ENCODE measurements around the gene CYP27B1.

The CYP27B1 gene

DNA sequence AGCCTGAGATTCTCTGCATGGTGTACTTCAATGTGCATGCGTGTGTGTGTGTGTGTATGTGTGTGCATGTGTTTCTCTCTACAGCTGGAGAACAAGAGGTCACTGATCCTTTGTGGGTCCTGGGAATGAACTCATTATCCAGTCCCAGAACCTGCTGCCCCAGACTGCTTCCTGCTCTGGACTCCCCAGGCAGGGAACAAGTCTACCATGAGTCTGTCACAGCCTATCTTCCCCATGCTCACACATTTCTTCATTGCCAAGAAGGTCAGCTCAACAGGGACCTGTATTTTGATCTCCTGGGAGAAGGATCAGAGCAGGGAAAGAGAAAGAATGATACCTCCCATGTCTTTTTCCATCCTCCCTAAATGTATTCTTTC is 25.5 kb downstream of the CYP27B1 start:
- H3F3A ChIP-seq (ENCODE audit: insufficient read depth, low read length): no peaks in the 10 kb centered on the region; the same call in 1 of the 2 replicates
- H3K36me3 ChIP-seq (ENCODE audit: insufficient read depth, low read length): peaks cover 4% of the 10 kb centered on the region; the same call in 1 of the 2 replicates
- H3K4me1 ChIP-seq (ENCODE audit: insufficient read depth, low read length, severe bottlenecking): peaks cover 57% of the 10 kb centered on the region
- H3K4me3 ChIP-seq (ENCODE audit: low read depth, low read length, poor library complexity, severe bottlenecking): peak overlapping the region; percentile 74
- peak overlapping the region; percentile 56 for H3K27ac ChIP-seq (ENCODE audit: low read depth, low read length, poor library complexity, severe bottlenecking)
- H4K20me1 ChIP-seq (ENCODE audit: insufficient read depth, low read length): no peaks in the 10 kb centered on the region
- TF ChIP-seq EZH2 (IDR thresholded peaks at IDR 0.05; ENCODE audit: borderline replicate concordance, low read length): no peak
- TF ChIP-seq, protein P1, sequence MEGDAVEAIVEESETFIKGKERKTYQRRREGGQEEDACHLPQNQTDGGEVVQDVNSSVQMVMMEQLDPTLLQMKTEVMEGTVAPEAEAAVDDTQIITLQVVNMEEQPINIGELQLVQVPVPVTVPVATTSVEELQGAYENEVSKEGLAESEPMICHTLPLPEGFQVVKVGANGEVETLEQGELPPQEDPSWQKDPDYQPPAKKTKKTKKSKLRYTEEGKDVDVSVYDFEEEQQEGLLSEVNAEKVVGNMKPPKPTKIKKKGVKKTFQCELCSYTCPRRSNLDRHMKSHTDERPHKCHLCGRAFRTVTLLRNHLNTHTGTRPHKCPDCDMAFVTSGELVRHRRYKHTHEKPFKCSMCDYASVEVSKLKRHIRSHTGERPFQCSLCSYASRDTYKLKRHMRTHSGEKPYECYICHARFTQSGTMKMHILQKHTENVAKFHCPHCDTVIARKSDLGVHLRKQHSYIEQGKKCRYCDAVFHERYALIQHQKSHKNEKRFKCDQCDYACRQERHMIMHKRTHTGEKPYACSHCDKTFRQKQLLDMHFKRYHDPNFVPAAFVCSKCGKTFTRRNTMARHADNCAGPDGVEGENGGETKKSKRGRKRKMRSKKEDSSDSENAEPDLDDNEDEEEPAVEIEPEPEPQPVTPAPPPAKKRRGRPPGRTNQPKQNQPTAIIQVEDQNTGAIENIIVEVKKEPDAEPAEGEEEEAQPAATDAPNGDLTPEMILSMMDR (IDR thresholded peaks at IDR 0.05; ENCODE audit: low read length): no peak
- H3K79me2 ChIP-seq (ENCODE audit: insufficient read depth, low read length): no peaks in the 10 kb centered on the region
- peak overlapping the region; percentile 71 for H3K9ac ChIP-seq (ENCODE audit: low read length)
- H3K9me2 ChIP-seq (ENCODE audit: low read depth, low read length): no peaks in the 10 kb centered on the region
- H3K9me3 ChIP-seq (ENCODE audit: low read length): no peaks in the 10 kb centered on the region
- H2AFZ ChIP-seq (ENCODE audit: low read length): no peak overlapping the region
- peak overlapping the region; percentile 82 for H3K4me2 ChIP-seq (ENCODE audit: low read length)
- H3K27me3 ChIP-seq (ENCODE audit: insufficient read depth, low read length): no peaks in the 10 kb centered on the region

DNA sequence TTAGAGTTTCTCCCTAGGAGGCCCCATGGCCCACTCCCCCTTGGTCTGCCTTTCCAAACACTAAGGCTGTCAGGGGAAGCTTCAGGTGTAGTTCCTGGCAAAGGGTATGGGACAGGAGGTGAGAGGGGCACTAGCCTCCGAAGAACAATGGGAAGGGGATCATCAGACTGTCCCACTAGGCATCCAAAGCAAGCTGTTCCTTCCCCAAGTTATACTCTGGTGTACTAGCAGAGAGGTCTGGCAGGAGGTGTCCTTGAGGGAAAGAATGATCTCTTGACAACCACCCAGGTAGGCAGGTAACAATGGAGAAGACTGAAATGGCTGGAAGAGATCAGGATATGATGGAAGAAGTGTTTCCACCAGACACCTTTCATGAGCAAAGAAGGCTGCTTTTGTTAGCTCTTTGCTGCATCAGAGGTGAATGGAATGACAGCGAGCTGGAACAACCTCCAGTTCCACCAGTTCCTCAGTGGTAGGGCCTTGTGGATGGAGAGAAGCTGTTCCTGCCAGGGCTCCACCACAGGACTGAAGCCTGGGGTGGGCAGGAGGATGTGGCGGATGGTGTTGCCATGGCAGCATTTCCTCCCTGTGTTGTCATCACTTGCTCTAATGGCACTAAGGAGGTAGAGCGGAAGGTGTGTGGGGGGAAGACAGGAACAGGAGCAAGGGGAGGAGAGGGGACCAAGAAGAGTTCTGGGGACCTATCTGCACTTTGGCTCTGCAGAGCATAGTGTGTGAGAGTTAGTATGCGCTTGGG is 26.0 kb downstream of the CYP27B1 start:
- H2AFZ ChIP-seq (ENCODE audit: low read length): no peak overlapping the region
- H3K4me3 ChIP-seq (ENCODE audit: low read depth, low read length, poor library complexity, severe bottlenecking): peak overlapping the region; percentile 74
- no peaks in the 10 kb centered on the region for H3K27me3 ChIP-seq (ENCODE audit: insufficient read depth, low read length)
- no peaks in the 10 kb centered on the region for H3K9me2 ChIP-seq (ENCODE audit: low read depth, low read length)
- H3K27ac ChIP-seq (ENCODE audit: low read depth, low read length, poor library complexity, severe bottlenecking): peak overlapping the region; percentile 56
- H3K9ac ChIP-seq (ENCODE audit: low read length): peak overlapping the region; percentile 71; the same call in 1 of the 2 replicates
- H4K20me1 ChIP-seq (ENCODE audit: insufficient read depth, low read length): no peaks in the 10 kb centered on the region
- TF ChIP-seq, protein P1 (IDR thresholded peaks at IDR 0.05; ENCODE audit: low read length): no peak
- TF ChIP-seq EZH2 (IDR thresholded peaks at IDR 0.05; ENCODE audit: borderline replicate concordance, low read length): no peak
- no peaks in the 10 kb centered on the region for H3F3A ChIP-seq (ENCODE audit: insufficient read depth, low read length)
- H3K4me2 ChIP-seq (ENCODE audit: low read length): peak overlapping the region; percentile 82
- peaks cover 51% of the 10 kb centered on the region for H3K4me1 ChIP-seq (ENCODE audit: insufficient read depth, low read length, severe bottlenecking)
- no peaks in the 10 kb centered on the region for H3K79me2 ChIP-seq (ENCODE audit: insufficient read depth, low read length)
- H3K36me3 ChIP-seq (ENCODE audit: insufficient read depth, low read length): no peaks in the 10 kb centered on the region
- no peaks in the 10 kb centered on the region for H3K9me3 ChIP-seq (ENCODE audit: low read length)

DNA sequence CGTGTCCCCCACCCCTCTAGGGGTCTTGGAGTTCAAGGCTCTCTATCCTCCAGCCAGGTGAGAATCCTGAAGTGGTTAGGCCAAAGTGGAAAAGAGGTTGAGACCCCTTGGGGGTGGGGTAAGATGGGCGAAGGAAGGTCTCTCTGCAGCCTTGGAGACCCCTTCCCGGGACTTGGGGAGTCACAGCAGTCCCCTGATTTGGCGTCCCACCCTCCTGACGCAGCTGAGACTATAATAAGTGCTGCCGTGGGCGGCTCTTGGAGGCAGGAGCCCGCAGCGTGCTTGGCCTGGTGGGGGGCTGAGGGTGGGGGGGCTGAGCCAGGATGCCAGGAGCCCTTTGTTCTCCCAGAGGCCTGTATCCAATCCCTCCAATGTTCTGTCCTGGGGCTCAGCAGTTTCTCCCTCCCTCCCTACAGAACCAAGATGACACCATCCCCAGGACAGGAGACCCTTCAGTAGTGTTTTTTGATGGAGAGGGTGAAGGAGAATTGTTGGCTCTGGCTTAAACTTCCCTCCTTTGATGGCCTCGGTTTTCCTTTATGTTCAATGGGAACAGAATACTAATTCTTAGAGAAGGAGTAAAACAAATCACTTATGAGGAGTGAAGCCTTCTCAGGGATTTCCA is 26.9 kb downstream of the CYP27B1 start:
- H3K4me3 ChIP-seq (ENCODE audit: low read depth, low read length, poor library complexity, severe bottlenecking): no peak overlapping the region
- no peaks in the 10 kb centered on the region for H3K27me3 ChIP-seq (ENCODE audit: insufficient read depth, low read length)
- no peak overlapping the region for H2AFZ ChIP-seq (ENCODE audit: low read length)
- no peaks in the 10 kb centered on the region for H3F3A ChIP-seq (ENCODE audit: insufficient read depth, low read length)
- peak overlapping the region; percentile 82; the same call in 1 of the 2 replicates for H3K4me2 ChIP-seq (ENCODE audit: low read length)
- TF ChIP-seq EZH2 (IDR thresholded peaks at IDR 0.05; ENCODE audit: borderline replicate concordance, low read length): no peak
- TF ChIP-seq, protein P1 (IDR thresholded peaks at IDR 0.05; ENCODE audit: low read length): no peak
- no peaks in the 10 kb centered on the region for H3K79me2 ChIP-seq (ENCODE audit: insufficient read depth, low read length)
- no peaks in the 10 kb centered on the region for H3K36me3 ChIP-seq (ENCODE audit: insufficient read depth, low read length)
- H3K27ac ChIP-seq (ENCODE audit: low read depth, low read length, poor library complexity, severe bottlenecking): no peak overlapping the region
- no peaks in the 10 kb centered on the region for H3K9me3 ChIP-seq (ENCODE audit: low read length)
- no peaks in the 10 kb centered on the region for H3K9me2 ChIP-seq (ENCODE audit: low read depth, low read length)
- no peak overlapping the region for H3K9ac ChIP-seq (ENCODE audit: low read length)
- H3K4me1 ChIP-seq (ENCODE audit: insufficient read depth, low read length, severe bottlenecking): peaks cover 43% of the 10 kb centered on the region
- H4K20me1 ChIP-seq (ENCODE audit: insufficient read depth, low read length): no peaks in the 10 kb centered on the region

All from OCI-LY1 (cell line).